Activated B cell treated with CpG ODN at 0.5 μM for 24 hours (primary cell): ENCODE data around the gene TRIP6. TPM values are rescaled to one million over a fixed set of nuclear protein-coding genes. Genes with fewer than 3 reads are reported as not detected.
"Not testable (repeated sequence)": the region's sequence is repeated elsewhere in the genome, so short reads cannot be mapped to it uniquely, and the experiment has no call there.

Source experiments
- ATAC-seq: fragments of 200-7000 bp; cut with Tn5 transposase; one replicate; pipeline ENCODE4 v1.10.0; 2021; ENCODE audit warnings: low read depth, mild to moderate bottlenecking, moderate library complexity
- CTCF ChIA-PET: fragments of 350-600 bp; sonication (Branson Sonifier 250); formaldehyde crosslinking; loops from one replicate; lab custom pipeline; 2021; ENCODE audit warnings: antibody characterized with exemption; lab: Charles Lee
- POLR2A ChIA-PET: fragments of 350-600 bp; sonication (Branson Sonifier 250); formaldehyde crosslinking; loops from one replicate; lab custom pipeline; 2021; ENCODE audit warnings: antibody characterized with exemption; lab: Charles Lee
- DNase-seq: peaks from one replicate; pipeline ENCODE4 v3.0.0; 2022
- H3K27ac Mint-ChIP-seq: one replicate; pipeline ENCODE4 v1.8.0; 2020; ENCODE audit warnings: mixed read lengths
- H3K27me3 Mint-ChIP-seq: one replicate; pipeline ENCODE4 v1.8.0; 2021; ENCODE audit warnings: mixed read lengths
- H3K36me3 Mint-ChIP-seq: one replicate; pipeline ENCODE4 v1.8.0; 2021; ENCODE audit warnings: low read depth, mixed read lengths
- H3K4me1 Mint-ChIP-seq: one replicate; pipeline ENCODE4 v1.8.0; 2021; ENCODE audit warnings: mixed read lengths
- H3K4me3 Mint-ChIP-seq: one replicate; pipeline ENCODE4 v1.8.0; 2020; ENCODE audit warnings: mild to moderate bottlenecking, mixed read lengths
- H3K9me3 Mint-ChIP-seq: one replicate; pipeline ENCODE4 v1.8.0; 2020; ENCODE audit warnings: mixed read lengths
- intact Hi-C: fragments of 100-400 bp; cut with micrococcal nuclease; formaldehyde crosslinking; loops from one replicate; pipeline ENCODE4 v1.15.1; 2024
- total RNA-seq: library from RNA; stranded (reverse); gene quantifications from 2 replicates; pipeline ENCODE4 v1.2.3, GENCODE V29; 2022
- TF ChIP-seq, protein P1 (sequence below): fragments of 200-600 bp; IDR thresholded peaks from one replicate; pipeline ENCODE4 v1.8.0; 2022; ENCODE audit warnings: antibody characterized with exemption, mild to moderate bottlenecking

The TRIP6 gene
- total RNA-seq, 1 donor from 2014 or later = 16.9 TPM

DNA sequence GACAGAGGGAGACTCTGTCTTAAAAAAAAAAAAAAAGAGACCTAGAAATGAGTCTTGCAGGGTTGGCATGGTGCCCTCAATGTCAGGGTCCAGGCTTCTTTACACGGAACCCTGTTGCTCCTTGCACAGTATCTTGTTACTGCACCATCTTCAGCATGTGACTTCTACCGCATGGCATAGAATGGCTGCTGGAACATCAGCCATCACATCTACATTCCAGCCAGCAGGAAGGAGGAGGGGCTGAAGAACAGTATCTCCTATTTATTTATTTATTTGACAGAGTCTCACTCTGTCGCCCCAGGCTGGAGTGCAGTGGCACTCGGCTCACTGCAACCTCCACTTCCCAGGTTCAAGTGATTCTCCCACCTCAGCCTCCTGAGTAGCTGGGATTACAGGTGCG lies 32.2 kb downstream of the TRIP6 start:
- Mint-ChIP-seq H3K27ac (no peak overlapping the region), H3K4me1 (peaks cover 9% of the 10 kb centered on the region), H3K4me3 (no peak overlapping the region), H3K27me3 (peaks cover 23% of the 10 kb centered on the region), H3K36me3 (no peaks in the 10 kb centered on the region), H3K9me3 (no peaks in the 10 kb centered on the region)
- ChIA-PET POLR2A (no interaction called here), CTCF (interaction anchor here (2.8 kb wide), 1 partner anchor 159 kb away, joined by 24 read pairs; no protein-coding TSS in a partner anchor)
- intact Hi-C loops = no loop called here
- no peak for ATAC-seq
- TF ChIP-seq, protein P1, sequence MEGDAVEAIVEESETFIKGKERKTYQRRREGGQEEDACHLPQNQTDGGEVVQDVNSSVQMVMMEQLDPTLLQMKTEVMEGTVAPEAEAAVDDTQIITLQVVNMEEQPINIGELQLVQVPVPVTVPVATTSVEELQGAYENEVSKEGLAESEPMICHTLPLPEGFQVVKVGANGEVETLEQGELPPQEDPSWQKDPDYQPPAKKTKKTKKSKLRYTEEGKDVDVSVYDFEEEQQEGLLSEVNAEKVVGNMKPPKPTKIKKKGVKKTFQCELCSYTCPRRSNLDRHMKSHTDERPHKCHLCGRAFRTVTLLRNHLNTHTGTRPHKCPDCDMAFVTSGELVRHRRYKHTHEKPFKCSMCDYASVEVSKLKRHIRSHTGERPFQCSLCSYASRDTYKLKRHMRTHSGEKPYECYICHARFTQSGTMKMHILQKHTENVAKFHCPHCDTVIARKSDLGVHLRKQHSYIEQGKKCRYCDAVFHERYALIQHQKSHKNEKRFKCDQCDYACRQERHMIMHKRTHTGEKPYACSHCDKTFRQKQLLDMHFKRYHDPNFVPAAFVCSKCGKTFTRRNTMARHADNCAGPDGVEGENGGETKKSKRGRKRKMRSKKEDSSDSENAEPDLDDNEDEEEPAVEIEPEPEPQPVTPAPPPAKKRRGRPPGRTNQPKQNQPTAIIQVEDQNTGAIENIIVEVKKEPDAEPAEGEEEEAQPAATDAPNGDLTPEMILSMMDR = no peak
- DNase-seq = no peak

DNA sequence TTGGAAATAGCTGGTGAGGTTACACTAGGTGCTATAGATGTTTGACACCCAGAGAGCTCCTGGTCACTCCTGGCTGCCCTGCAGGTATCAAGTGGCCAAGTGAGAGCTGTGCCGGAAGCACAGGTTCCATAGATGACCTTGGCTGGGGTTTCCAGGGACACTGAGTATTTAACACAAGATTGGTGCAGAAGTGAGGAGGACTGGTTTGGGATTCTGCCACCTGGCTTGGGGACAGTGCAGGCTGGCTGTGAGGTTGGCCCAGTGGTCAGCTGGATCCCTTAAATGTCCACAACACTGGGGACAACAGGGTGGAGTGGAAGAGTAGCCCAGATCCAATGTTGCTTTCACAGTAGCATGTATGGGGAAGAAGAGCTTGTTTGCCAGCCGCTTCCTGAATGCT lies 33.8 kb downstream of the TRIP6 start:
- ATAC-seq (no peak), DNase-seq (no peak)
- Mint-ChIP-seq H3K36me3 (no peaks in the 10 kb centered on the region), H3K27me3 (peaks cover 21% of the 10 kb centered on the region), H3K9me3 (no peaks in the 10 kb centered on the region), H3K4me3 (no peak overlapping the region), H3K27ac (no peak overlapping the region), H3K4me1 (peaks cover 7% of the 10 kb centered on the region)
- ChIA-PET CTCF (interaction anchor here (1.3 kb wide), 1 partner anchor 158 kb away, joined by 4 read pairs; no protein-coding TSS in a partner anchor), POLR2A (interaction anchor here (0.6 to 1.3 kb wide), 2 partner anchors 26 to 36 kb away, joined by 3 read pairs; partner anchors contain the start of gene SRRT)
- intact Hi-C loops = no loop called here
- TF ChIP-seq, protein P1 = no peak

DNA sequence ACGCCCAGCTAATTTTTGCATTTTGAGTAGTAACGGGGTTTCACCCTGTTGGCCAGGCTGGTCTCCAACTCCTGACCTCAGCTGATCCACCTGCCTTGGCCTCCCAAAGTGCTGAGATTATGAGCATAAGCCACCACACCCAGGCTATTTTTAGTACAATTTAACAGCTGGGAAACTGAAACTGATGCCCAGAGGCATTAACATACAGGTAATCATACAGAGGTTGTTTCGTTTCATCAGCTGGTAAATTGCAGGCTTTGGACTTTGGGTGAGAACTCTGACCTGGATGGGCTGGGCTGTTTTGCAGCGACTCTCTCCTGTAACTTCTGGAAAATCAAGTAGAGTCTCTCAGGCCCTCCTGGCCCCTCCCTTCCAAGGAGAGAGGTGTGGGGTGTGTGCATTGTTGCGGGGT lies 34.7 kb downstream of the TRIP6 start:
- no peak for ATAC-seq
- Mint-ChIP-seq H3K27ac (no peak overlapping the region), H3K36me3 (no peaks in the 10 kb centered on the region), H3K9me3 (no peaks in the 10 kb centered on the region), H3K27me3 (peaks cover 16% of the 10 kb centered on the region), H3K4me1 (peaks cover 2% of the 10 kb centered on the region), H3K4me3 (no peak overlapping the region)
- intact Hi-C loops = no loop called here
- TF ChIP-seq, protein P1 = no peak
- no peak for DNase-seq
- CTCF ChIA-PET = no interaction called here
- POLR2A ChIA-PET = interaction anchor here (0.7 kb wide), 1 partner anchor 494 kb away, joined by 7 read pairs; no protein-coding TSS in a partner anchor

DNA sequence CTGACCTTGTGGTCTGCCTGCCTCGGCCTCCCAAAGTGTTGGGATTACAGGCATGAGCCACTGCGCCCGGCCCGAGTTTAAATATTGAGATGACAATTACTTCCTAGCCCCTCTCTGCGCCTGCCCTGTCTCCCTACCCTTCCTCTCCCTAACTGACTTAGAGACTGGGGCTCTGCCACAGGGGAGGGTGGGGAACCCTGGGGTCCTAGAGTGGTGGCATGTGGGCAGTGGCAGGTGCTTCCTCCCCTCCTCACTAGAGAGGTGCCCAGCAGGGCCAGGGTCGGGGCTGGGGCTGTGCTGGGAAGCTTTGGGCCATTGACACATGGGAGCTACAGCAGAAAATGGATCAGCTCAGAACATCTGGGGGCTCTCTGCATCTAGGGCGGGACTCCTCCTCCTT lies 35.5 kb downstream of the TRIP6 start:
- no peak for DNase-seq
- POLR2A ChIA-PET = interaction anchor here (0.7 kb wide), 1 partner anchor 495 kb away, joined by 7 read pairs; no protein-coding TSS in a partner anchor
- H3K9me3 Mint-ChIP-seq = no peaks in the 10 kb centered on the region
- H3K27me3 Mint-ChIP-seq = peaks cover 13% of the 10 kb centered on the region
- no peaks in the 10 kb centered on the region for H3K36me3 Mint-ChIP-seq
- CTCF ChIA-PET = no interaction called here
- H3K27ac Mint-ChIP-seq = no peak overlapping the region
- H3K4me1 Mint-ChIP-seq = no peaks in the 10 kb centered on the region
- TF ChIP-seq, protein P1 = no peak
- H3K4me3 Mint-ChIP-seq = no peak overlapping the region
- ATAC-seq = no peak
- intact Hi-C loops = no loop called here

DNA sequence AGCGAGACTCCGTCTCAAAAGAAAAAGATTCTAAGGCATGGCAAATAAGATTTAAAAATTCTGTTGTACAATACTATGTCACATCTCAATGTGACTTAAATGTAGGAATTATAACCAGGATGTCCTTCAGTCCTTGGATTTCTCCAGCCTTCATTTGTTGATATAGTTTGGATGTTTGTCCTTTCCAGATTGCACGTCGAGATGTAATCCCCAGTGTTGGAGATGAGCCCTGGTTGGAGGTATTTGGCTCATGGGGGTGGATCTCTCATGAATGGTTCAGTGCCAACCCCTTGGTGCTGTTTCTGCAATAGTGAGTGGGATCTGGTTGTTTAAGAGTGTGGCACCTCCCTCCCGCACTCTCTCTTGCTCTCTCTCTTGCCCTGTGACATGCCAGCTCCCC lies 41.3 kb downstream of the TRIP6 start:
- Mint-ChIP-seq H3K27me3 (peaks cover 2% of the 10 kb centered on the region), H3K27ac (no peak overlapping the region), H3K9me3 (no peaks in the 10 kb centered on the region), H3K4me3 (no peak overlapping the region), H3K4me1 (peaks cover 5% of the 10 kb centered on the region), H3K36me3 (no peaks in the 10 kb centered on the region)
- DNase-seq (no peak), ATAC-seq (no peak)
- POLR2A ChIA-PET = no interaction called here
- TF ChIP-seq, protein P1 = no peak
- CTCF ChIA-PET = no interaction called here
- intact Hi-C loops = no loop called here

DNA sequence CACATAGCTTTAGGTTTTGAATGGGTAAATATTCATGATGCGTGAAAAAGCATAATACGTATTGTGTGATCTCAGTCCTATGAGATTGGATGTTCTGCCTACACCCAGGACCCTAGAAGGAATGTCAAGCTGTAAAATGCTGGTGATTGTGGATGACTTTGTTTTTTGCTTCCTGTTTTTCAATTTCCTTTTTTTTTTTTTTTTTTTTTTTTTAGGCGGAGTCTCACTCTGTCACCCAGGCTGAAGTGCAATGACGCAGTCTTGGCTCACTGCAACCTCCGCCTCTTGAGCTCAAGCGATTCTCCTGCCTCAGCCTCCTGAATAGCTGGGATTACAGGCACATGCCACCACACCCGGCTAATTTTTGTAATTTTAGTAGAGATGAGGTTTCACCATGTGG lies 43.3 kb downstream of the TRIP6 start:
- H3K27me3 Mint-ChIP-seq, H3K27ac Mint-ChIP-seq, H3K9me3 Mint-ChIP-seq, H3K36me3 Mint-ChIP-seq, H3K4me1 Mint-ChIP-seq, ATAC-seq, CTCF ChIA-PET, H3K4me3 Mint-ChIP-seq, intact Hi-C loops, DNase-seq: not testable (repeated sequence)
- POLR2A ChIA-PET = interaction anchor here (0.6 kb wide), 2 partner anchors 110 to 514 kb away, joined by 3 to 4 read pairs; no protein-coding TSS in a partner anchor
